ENCODE results near the gene NDUFAF8.

GRCh38 chr17:81286491-81287145 lies 47.5 kb downstream of the NDUFAF8 start:
- TF ChIP-seq CTCF (IDR thresholded peaks at IDR 0.05; ENCODE audit: poor library complexity, severe bottlenecking): no peak
- no peak for TF ChIP-seq EP300 (conservative IDR thresholded peaks at IDR 0.05; ENCODE audit: poor library complexity, severe bottlenecking)
- no peak for TF ChIP-seq SMC3 (conservative IDR thresholded peaks at IDR 0.05; ENCODE audit: poor library complexity)

Measured in neural cell (in vitro differentiated cells).